NOMO-1 treated with DMSO at 0.1 percent for 48 hours (cell line): ENCODE measurements around the gene XPC.

Experiments used
- DNase-seq: peaks from one replicate; lab custom pipeline; 2025; ENCODE audit not compliant: unreplicated experiment; lab: John Stamatoyannopoulos, UW

Gene XPC

GRCh38 chr3:14135581-14135980, 42.8 kb downstream of the XPC start:
- no peak for DNase-seq

- no peak for DNase-seq
These were observed 44.1 kb downstream of the XPC start for GRCh38 chr3:14134291-14134690.

GRCh38 chr3:14133876-14134275, 44.5 kb downstream of the XPC start:
- DNase-seq = no peak

GRCh38 chr3:14133188-14133800, 45.1 kb downstream of the XPC start:
- no peak for DNase-seq

GRCh38 chr3:14132689-14133088, 45.7 kb downstream of the XPC start:
- DNase-seq = no peak

- DNase-seq = no peak
These were observed 46.3 kb downstream of the XPC start for GRCh38 chr3:14132120-14132519.

- DNase-seq = no peak
These were observed 47.3 kb downstream of the XPC start for GRCh38 chr3:14131134-14131533.

- no peak for DNase-seq
These were observed 47.7 kb downstream of the XPC start for GRCh38 chr3:14130707-14131106.

- no peak for DNase-seq
These were observed 48.2 kb downstream of the XPC start for GRCh38 chr3:14130230-14130629.

- DNase-seq = no peak
These were observed 49.1 kb downstream of the XPC start for GRCh38 chr3:14129296-14129695.

GRCh38 chr3:14128724-14129123, 49.7 kb downstream of the XPC start:
- no peak for DNase-seq

GRCh38 chr3:14127516-14128161, 50.8 kb downstream of the XPC start:
- no peak for DNase-seq

GRCh38 chr3:14126887-14127505, 51.4 kb downstream of the XPC start:
- no peak for DNase-seq

- no peak for DNase-seq
These were observed 52.1 kb downstream of the XPC start for GRCh38 chr3:14126017-14126886.

GRCh38 chr3:14125193-14126016, 53.0 kb downstream of the XPC start:
- peak; percentile 36 for DNase-seq

GRCh38 chr3:14124615-14125192, 53.7 kb downstream of the XPC start, which contains the start of the genes CHCHD4 and TMEM43:
TSS of gene CHCHD4 (minus strand) at chr3:14124870. CDS start at chr3:14124676, 194 bp downstream.
TSS of gene TMEM43 (plus strand) at chr3:14125052. CDS start at chr3:14125194, 142 bp downstream.
- peak; percentile 99 for DNase-seq

GRCh38 chr3:14124223-14124614, 54.2 kb downstream of the XPC start:
- peak; percentile 81 for DNase-seq

- no peak for DNase-seq
These were observed 54.8 kb downstream of the XPC start for GRCh38 chr3:14123308-14124222.

GRCh38 chr3:14122301-14122700, 56.1 kb downstream of the XPC start:
- no peak for DNase-seq
